H9 (cell line): Measurements from ENCODE around the gene OR52E5. TPM values are rescaled to one million over a fixed set of nuclear protein-coding genes. Genes with fewer than 3 reads are reported as not detected.

Experiments
- DNase-seq: peaks from one replicate; pipeline ENCODE4 v3.0.0-alpha.2; 2017
- H2AFZ ChIP-seq: one replicate; pipeline ENCODE4 v1.6.1; 2013; ENCODE audit warnings: mild to moderate bottlenecking, low read length, control low read depth, moderate library complexity
- H2AK5ac ChIP-seq: 2 replicates; pipeline ENCODE4 v1.6.1; 2013; ENCODE audit warnings: low read length, control low read depth, mixed read lengths; ENCODE audit not compliant: insufficient read length
- H2BK120ac ChIP-seq: one replicate; pipeline ENCODE4 v1.6.1; 2013; ENCODE audit warnings: low read depth, mild to moderate bottlenecking, low read length, control low read depth, inconsistent platforms; ENCODE audit not compliant: poor library complexity, severe bottlenecking
- H2BK12ac ChIP-seq: 2 replicates; pipeline ENCODE4 v1.6.1; 2013; ENCODE audit warnings: low read length, control low read depth, mixed read lengths, low read depth; ENCODE audit not compliant: insufficient read length
- H2BK15ac ChIP-seq: 2 replicates; pipeline ENCODE4 v1.6.1; 2013; ENCODE audit warnings: low read depth, low read length, control low read depth
- H2BK20ac ChIP-seq: one replicate; pipeline ENCODE4 v1.6.1; 2013; ENCODE audit warnings: low read depth, mild to moderate bottlenecking, low read length, control low read depth, inconsistent platforms; ENCODE audit not compliant: poor library complexity, severe bottlenecking
- H2BK5ac ChIP-seq: 2 replicates; pipeline ENCODE4 v1.6.1; 2013; ENCODE audit warnings: low read length, control low read depth, mixed read lengths; ENCODE audit not compliant: insufficient read length
- H3K14ac ChIP-seq: 2 replicates; pipeline ENCODE4 v1.6.1; 2013; ENCODE audit warnings: low read length, control low read depth; ENCODE audit not compliant: insufficient read depth
- H3K18ac ChIP-seq: 2 replicates; pipeline ENCODE4 v1.6.1; 2013; ENCODE audit warnings: low read depth, mild to moderate bottlenecking, mixed read lengths, low read length, control low read depth; ENCODE audit not compliant: insufficient read length
- H3K23ac ChIP-seq: 2 replicates; pipeline ENCODE4 v1.6.1; 2013; ENCODE audit warnings: low read length, control low read depth, mixed read lengths, low read depth; ENCODE audit not compliant: insufficient read length
- H3K23me2 ChIP-seq: 2 replicates; pipeline ENCODE4 v1.6.1; 2013; ENCODE audit warnings: low read depth, mild to moderate bottlenecking, mixed read lengths, low read length, control low read depth; ENCODE audit not compliant: insufficient read length, poor library complexity, severe bottlenecking
- H3K27ac ChIP-seq: 2 replicates; pipeline ENCODE4 v1.5.1; 2013; ENCODE audit warnings: low read length, control low read depth, mixed read lengths, low read depth; ENCODE audit not compliant: insufficient read length
- H3K27me3 ChIP-seq: 2 replicates; pipeline ENCODE4 v1.6.1; 2013; ENCODE audit warnings: low read length, control low read depth, inconsistent platforms; ENCODE audit not compliant: insufficient read depth
- H3K4ac ChIP-seq: 2 replicates; pipeline ENCODE4 v1.6.1; 2013; ENCODE audit warnings: low read depth, mild to moderate bottlenecking, control low read depth, inconsistent platforms, low read length, moderate library complexity
- H3K4me1 ChIP-seq: 2 replicates; pipeline ENCODE4 v1.6.1; 2013; ENCODE audit warnings: low read length, control low read depth, inconsistent platforms; ENCODE audit not compliant: insufficient read depth
- H3K4me2 ChIP-seq: 2 replicates; pipeline ENCODE4 v1.6.1; 2013; ENCODE audit warnings: low read length, control low read depth, mixed read lengths; ENCODE audit not compliant: insufficient read length, insufficient read depth
- H3K56ac ChIP-seq: 2 replicates; pipeline ENCODE4 v1.6.1; 2013; ENCODE audit warnings: low read depth, mild to moderate bottlenecking, mixed read lengths, low read length, control low read depth; ENCODE audit not compliant: insufficient read length
- H3K79me1 ChIP-seq: 2 replicates; pipeline ENCODE4 v1.6.1; 2013; ENCODE audit warnings: low read depth, mild to moderate bottlenecking, moderate library complexity, low read length, control low read depth, inconsistent platforms; ENCODE audit not compliant: insufficient read depth, poor library complexity, severe bottlenecking
- H3K79me2 ChIP-seq: 2 replicates; pipeline ENCODE4 v1.6.1; 2013; ENCODE audit warnings: low read length, control low read depth, inconsistent platforms; ENCODE audit not compliant: insufficient read depth
- H3K9ac ChIP-seq: 2 replicates; pipeline ENCODE4 v1.6.1; 2013; ENCODE audit warnings: low read length, control low read depth, mixed read lengths; ENCODE audit not compliant: insufficient read length; ENCODE audit errors: extremely low read depth
- H3K9me3 ChIP-seq: one replicate; pipeline ENCODE4 v1.6.1; 2013; ENCODE audit warnings: low read depth, low read length, inconsistent platforms; ENCODE audit not compliant: control insufficient read depth
- H3T11ph ChIP-seq: one replicate; pipeline ENCODE4 v1.6.1; 2013; ENCODE audit warnings: mild to moderate bottlenecking, low read length, control low read depth, inconsistent platforms
- H4K20me1 ChIP-seq: one replicate; pipeline ENCODE4 v1.6.1; 2013; ENCODE audit not compliant: control insufficient read depth, insufficient read length, insufficient read depth
- H4K5ac ChIP-seq: 2 replicates; pipeline ENCODE4 v1.6.1; 2013; ENCODE audit warnings: low read depth, mild to moderate bottlenecking, mixed read lengths, low read length, control low read depth; ENCODE audit not compliant: insufficient read length
- H4K8ac ChIP-seq: replicated peaks from 2 replicates; pipeline ENCODE4 v1.6.1; 2013; ENCODE audit warnings: low read length, control low read depth, mixed read lengths, low read depth; ENCODE audit not compliant: insufficient read length
- H4K91ac ChIP-seq: 2 replicates; pipeline ENCODE4 v1.6.1; 2013; ENCODE audit warnings: low read depth, mild to moderate bottlenecking, moderate library complexity, mixed read lengths, low read length, control low read depth; ENCODE audit not compliant: insufficient read length
- H3K27ac Mint-ChIP-seq, 3 experiments: 2 replicates in 2 of 3; 3 replicates in 1 of 3; pipeline ENCODE4 v1.8.0; 2020 to 2021; ENCODE audit warnings: mixed read lengths in 3 of 3, mild to moderate bottlenecking in 1 of 3, moderate library complexity in 1 of 3
- H3K27me3 Mint-ChIP-seq: 2 replicates; pipeline ENCODE4 v1.8.0; 2021; ENCODE audit warnings: low read depth, mild to moderate bottlenecking, moderate library complexity, mixed read lengths
- H3K36me3 Mint-ChIP-seq, 3 experiments: 2 replicates in 2 of 3; 3 replicates in 1 of 3; pipeline ENCODE4 v1.8.0; 2020 to 2021; ENCODE audit warnings: low read depth in 3 of 3, mixed read lengths in 3 of 3; ENCODE audit not compliant: insufficient read depth in 1 of 3
- H3K4me1 Mint-ChIP-seq, 2 experiments: 2 replicates each; pipeline ENCODE4 v1.8.0; 2020; ENCODE audit warnings: mixed read lengths in 2 of 2
- H3K4me3 Mint-ChIP-seq, 2 experiments: 2 replicates in 1 of 2; 3 replicates in 1 of 2; pipeline ENCODE4 v1.8.0; 2020 to 2021; ENCODE audit warnings: mild to moderate bottlenecking in 2 of 2, mixed read lengths in 2 of 2, moderate library complexity in 1 of 2
- H3K9me3 Mint-ChIP-seq, 2 experiments: 2 replicates in 1 of 2; 3 replicates in 1 of 2; pipeline ENCODE4 v1.8.0; 2020; ENCODE audit warnings: mild to moderate bottlenecking in 2 of 2, mixed read lengths in 2 of 2, moderate library complexity in 1 of 2
- CTCF ChIP-seq: fragments of 200-600 bp; sonication (generic); conservative IDR thresholded peaks from 3 replicates; pipeline ENCODE4 v1.8.0; 2021; ENCODE audit warnings: antibody characterized with exemption, mild to moderate bottlenecking
- WGBS: extraction: QIAGEN DNeasy Blood & Tissue Kit; methylation state at CpG from one replicate; pipeline ENCODE4 v1.1.7; 2013; ENCODE audit warnings: missing lambda C conversion rate, low lambda C conversion rate, mixed read lengths; ENCODE audit not compliant: insufficient read length; ENCODE audit errors: extremely low coverage; 5-methylcytosine and 5-hydroxymethylcytosine counted together
- total RNA-seq: library from RNA; stranded (reverse); gene quantifications from 2 replicates; pipeline ENCODE4 v1.2.1, GENCODE V29; 2021

Gene OR52E5
- total RNA-seq, 1 experiment from 2014 or later, result not detected

GRCh38 chr11:5931061-5931460, 38.1 kb downstream of the OR52E5 start:
- TF ChIP-seq CTCF, result no peak
- H2BK15ac ChIP-seq, result no peak overlapping the region
- H2AK5ac ChIP-seq, result no peak overlapping the region

More at GRCh38 chr11:5931061-5931460, 38.1 kb downstream of the OR52E5 start:
- no peak overlapping the region for H3T11ph ChIP-seq
- H3K14ac ChIP-seq, result no peak overlapping the region
- H3K27ac ChIP-seq, result no peak overlapping the region
- no peak overlapping the region for H3K4ac ChIP-seq
- H3K56ac ChIP-seq, result no peak overlapping the region
- H3K23me2 ChIP-seq, result peaks cover 2% of the 10 kb centered on the region
- no peaks in the 10 kb centered on the region for H3K9me3 ChIP-seq
- no peak overlapping the region for H4K5ac ChIP-seq
- H4K91ac ChIP-seq, result no peak overlapping the region
- no peaks in the 10 kb centered on the region for H4K20me1 ChIP-seq
- H3K4me1 Mint-ChIP-seq, result no peaks in the 10 kb centered on the region
- no peaks in the 10 kb centered on the region for H3K4me1 ChIP-seq
- H3K4me3 Mint-ChIP-seq, result no peak overlapping the region
- H3K23ac ChIP-seq, result no peak overlapping the region
- no peak overlapping the region for H2BK20ac ChIP-seq
- H3K27me3 Mint-ChIP-seq, result peaks cover 1% of the 10 kb centered on the region
- H3K4me2 ChIP-seq, result no peak overlapping the region
- H3K27ac Mint-ChIP-seq, result no peak overlapping the region
- no peaks in the 10 kb centered on the region for H3K79me2 ChIP-seq
- H2AFZ ChIP-seq, result no peak overlapping the region
- H3K18ac ChIP-seq, result no peak overlapping the region
- no peak overlapping the region for H2BK120ac ChIP-seq
- DNase-seq, result no peak
- H3K27me3 ChIP-seq, result no peaks in the 10 kb centered on the region
- H2BK12ac ChIP-seq, result no peak overlapping the region
- H3K9me3 Mint-ChIP-seq, result peaks cover 38 to 46% of the 10 kb centered on the region in 2 experiments
- H3K9ac ChIP-seq, result no peak overlapping the region
- H4K8ac ChIP-seq, result no peak overlapping the region
- no peaks in the 10 kb centered on the region for H3K79me1 ChIP-seq
- no peak overlapping the region for H2BK5ac ChIP-seq
- H3K36me3 Mint-ChIP-seq, result peaks cover 16 to 42% (median 23%) of the 10 kb centered on the region in 3 experiments
- no CpG with 5 or more reads among the region's 8 CpGs for WGBS
